GM19397 (cell line): ENCODE measurements around the gene GNB1.
"Not testable (repeated sequence)": the region's sequence is repeated elsewhere in the genome, so short reads cannot be mapped to it uniquely, and the experiment has no call there.

Source experiments
- ATAC-seq: cut with Tn5 transposase; IDR thresholded peaks from one replicate; pipeline ENCODE4 v1.9.1; 2021; ENCODE audit warnings: mild to moderate bottlenecking, moderate library complexity; ENCODE audit not compliant: unreplicated experiment

Gene GNB1

DNA sequence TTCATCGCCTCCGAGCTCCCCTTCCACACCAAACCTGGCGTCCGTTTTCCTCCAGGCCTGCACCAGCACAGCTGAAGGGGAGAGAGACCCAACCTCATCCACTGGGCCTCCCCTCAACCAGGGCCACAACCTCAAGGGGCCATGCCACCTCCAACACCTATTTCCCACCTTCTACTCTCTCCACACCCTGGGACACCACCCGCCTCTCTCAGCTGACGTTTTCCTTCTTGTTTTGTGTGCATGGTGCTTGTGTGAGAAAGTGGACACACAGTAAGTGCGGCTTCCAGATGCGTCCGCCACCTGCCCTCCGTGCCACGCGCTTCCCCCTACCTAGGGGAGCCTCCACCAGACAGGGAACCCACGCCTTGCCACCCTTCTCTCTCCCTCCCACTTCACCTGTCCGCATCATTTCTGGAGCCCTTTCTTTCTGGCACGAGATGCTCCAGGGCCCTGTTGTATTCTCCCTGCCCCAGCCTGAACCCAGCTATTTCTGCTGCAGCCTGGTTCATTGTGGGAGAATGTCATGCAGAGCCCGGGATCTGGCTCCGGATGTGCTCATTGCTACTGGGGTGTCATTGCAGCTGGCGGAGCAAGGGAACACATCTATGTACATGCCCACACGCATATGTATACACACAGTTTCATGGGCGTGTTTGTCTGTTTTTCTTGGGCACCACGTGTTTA lies 1.3 kb upstream of the GNB1 start:
- ATAC-seq: no peak

DNA sequence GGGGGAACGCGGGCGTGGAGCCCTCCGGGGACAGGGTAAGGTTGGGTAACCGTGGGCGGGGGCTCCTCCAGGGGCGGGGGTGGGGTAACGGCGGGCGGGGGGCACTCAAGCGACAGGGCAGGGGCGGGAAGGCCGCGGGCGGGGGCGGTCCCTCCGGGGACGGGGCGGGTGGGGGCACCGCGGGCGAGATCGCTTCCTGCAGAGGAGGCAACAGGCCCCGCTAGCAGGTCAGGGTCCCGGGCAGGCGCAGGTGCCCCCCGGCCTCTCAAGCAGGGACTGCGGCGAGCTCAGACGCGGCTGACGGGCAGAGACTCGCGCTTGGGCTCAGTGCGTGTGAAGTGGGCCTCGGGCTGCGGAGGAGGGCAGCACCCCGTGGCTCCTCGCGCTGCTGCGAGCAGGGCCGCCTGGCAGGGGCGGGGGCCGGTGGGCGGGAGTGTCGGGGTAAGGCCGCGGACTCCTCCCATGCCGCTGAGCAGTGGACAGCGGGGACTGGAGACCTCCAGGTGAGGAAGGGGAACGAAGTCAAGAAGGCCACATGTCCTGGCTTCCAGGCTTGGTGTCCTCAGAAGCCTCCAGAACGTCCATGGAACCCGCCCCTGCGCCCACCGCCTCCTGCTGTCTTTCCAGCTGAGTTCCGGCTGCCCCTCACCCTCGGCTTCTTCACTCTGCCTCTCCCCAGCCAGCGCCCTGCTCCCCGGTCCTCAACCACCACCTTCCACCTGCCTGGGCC lies 627 bp upstream of the GNB1 start:
- ATAC-seq: peak; percentile 2

DNA sequence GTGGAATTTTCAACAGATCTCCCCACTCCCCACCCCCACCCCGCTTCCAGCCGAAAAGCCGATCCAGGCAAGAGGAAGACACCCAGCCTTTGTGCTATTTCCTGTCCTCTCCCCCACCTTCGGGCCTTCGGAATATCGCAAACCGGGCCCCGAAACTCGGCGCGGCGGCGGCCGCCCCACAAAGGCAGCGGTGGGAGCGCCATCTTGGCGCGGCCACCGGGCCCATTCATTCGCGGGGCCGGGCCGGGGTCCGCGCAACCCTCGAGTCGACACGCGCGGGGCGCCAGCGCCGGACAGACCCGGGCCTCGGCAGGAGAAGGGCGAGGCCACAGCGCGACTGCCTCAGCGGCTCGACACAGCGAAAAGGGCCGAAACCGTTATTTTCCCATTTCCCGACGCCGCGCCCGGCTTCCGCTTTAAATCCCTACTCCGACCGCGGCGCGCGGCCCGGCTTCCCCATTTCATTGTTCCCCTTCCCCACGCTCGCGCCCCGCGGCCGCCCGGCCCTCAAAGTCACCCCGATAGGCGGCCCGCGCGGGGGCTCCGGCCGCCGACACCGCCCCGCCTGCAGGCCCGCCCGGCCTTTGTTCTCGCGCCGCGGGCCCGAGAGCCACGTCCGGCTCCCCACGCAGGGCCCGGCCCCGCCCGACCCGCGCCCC lies 911 bp downstream of the GNB1 start:
- peak; percentile 40 for ATAC-seq

DNA sequence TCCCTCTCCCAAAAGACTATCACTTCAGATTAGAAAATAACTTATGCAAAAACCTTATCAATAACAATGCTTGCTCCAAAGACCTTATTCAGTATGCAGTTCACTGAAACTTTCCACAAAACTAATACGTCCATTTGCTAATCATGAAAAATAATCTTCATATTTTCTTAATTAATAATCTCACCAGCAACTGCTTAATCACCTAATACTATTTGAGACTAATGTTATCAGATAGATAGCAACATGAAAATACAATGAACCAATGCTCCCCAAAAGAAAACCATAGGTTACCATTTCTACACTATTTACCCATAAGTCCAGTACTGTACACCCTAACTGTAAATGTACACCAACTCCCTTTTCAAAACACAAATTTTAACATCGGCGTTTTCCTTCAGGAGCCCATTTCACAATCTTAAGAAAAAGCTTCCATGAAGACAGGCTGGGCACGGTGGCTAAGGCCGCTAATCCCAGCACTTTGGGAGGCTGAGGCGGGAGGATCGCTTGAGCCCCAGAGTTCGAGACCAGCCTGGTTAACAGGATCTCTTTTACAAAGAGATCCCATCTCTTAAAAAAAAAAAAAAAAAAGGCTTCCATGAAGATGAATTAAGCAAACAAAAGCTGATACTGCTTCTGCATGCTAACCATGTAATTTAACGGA lies 1.7 kb downstream of the GNB1 start:
- ATAC-seq: no peak

DNA sequence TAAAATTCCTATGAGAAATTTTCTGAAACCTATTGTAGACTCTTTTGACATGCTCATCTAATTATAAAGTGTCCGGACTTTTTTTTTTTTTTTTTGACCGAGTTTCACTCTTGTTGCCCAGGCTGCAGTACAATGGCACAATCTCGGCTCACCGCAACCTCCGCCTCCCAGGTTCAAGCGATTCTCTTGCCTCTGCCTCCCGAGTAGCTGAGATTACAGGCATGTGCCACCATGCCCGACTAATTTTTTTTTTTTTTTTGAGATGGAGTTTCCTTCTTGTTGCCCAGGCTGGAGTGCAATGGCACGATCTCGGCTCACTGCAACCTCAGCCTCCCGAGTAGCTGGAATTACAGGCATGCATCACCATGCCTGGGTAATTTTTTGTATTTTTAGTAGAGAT lies 7.0 kb downstream of the GNB1 start:
- ATAC-seq: not testable (repeated sequence)

DNA sequence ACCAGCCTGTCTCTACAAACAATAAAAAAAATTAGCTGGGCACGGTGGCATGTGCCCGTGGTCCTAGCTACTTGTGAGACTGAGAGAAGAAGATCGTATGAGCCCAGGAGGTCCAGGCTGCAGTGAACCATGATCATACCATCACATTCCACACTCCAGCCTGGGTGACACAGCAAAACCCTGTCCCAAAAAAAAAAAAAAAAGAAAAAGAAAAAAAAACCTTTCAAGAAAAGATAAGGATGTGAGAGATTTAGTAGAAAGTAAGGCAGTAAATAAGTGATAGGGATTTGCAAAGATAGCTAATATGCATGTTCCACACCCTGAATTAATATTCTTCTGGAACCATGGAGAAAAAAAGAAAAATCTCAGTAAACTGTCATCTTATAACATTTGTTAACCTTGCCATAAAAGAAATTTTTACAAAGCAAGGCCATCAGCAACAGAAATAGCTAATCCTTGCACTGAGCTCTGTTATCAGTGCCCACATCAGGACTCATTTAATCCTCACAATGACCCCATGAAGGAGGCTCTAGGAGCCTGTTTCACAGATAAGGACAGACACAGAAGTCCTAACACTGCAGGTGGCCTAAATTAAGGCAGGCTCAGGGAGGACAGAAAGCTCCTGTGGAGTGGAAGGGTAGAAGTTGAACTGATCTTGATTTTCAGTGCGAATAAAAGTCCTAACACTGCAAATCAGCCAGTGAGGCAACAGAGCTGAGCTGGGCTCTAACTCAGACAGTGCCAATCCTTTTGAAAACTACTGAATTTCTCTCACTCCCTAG lies 7.6 kb downstream of the GNB1 start:
- no peak for ATAC-seq

DNA sequence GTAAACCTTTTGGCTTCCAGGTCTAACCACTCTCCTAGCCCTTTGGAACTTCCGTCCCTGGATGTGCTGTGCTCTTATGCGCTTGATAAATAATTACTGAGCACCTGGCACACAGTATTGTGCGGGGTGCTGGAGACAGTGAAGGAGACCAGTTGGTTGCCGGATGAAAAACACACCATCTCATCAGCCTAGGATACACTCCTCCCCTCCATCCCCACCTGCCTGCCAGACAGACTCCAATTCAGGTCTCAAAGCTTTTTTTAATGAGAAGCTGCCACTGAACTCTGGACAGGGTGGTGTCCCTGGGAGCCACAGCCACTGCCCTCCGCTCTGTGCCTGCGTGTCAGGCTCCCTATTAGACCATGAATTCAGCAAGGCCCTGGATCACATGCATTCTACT lies 9.2 kb downstream of the GNB1 start:
- ATAC-seq: no peak

DNA sequence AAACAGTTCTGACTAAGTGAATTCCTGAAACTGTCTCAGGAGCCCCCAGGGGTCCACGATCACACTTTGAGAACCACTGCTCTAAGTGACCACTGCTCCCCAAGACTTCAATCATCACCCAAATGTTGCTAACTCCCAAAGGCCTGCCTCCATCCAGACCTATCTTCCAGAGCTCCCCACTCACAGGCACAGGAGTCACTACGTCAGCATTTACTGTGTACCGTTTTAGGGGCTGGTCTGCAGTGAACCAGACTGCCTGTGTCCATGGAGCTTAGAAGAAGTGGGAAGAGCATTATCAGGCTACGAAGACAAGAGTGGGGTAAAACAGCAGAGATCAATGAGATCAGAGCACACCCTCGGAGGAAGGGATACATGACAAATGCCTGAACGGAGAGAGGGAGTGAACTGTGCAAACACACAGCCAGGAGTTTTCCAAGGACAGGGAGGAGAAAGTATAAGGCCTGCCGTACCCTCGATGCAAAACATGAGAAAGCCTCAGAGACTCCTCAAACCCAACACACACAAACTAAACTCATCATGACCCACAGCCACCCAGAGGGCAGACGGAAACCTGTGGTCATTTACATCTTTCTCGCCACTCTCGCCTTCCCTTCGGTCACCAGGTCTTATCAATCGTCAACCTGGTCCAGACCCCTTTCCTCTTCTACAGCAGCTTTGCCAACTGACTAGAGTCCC lies 10.1 kb downstream of the GNB1 start:
- ATAC-seq: no peak

DNA sequence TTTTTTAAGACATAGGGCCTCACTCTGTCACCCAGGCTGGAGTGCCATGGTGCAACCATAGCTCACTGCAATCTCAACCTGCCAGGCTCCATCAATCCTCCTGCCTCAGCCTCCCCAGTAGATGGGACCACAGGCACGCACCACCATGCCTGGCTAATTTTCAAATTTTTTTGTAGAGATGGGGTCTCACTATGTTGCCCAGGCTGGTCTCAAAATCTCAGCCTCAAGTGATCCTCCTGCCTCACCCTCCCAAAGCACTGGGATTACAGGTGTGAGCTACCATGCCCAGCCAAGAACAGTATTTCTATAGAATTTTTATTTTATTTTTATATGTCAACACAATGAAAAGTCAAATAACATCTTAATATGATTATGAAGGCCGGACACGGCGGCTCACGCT lies 10.9 kb downstream of the GNB1 start:
- ATAC-seq: no peak

DNA sequence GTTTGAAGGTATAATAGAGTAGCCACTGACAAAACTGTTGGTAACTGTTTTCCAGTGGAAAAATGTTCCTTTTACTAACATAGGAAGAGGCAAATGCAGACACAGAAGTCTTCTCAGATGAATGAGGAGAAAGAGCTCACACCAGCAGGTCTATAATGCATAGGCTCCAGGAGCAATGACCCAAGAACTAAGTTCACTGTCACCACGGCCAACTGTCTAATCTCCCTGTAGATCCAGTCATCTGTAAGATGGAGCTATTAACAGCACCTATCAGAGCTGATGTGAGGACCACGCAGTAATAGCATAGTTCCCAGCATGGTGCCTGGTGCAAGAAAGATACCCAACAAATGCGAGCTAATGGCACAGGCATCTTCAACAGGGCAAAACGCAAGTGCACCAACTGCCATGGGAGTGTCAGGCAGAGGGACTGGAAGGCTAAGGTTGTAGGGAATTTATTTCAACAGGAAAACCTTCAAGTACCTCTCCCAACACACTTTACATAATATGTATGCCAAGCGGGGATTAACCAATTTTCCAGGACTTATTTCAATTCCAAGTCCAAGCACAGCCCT lies 12.9 kb downstream of the GNB1 start:
- ATAC-seq: no peak

DNA sequence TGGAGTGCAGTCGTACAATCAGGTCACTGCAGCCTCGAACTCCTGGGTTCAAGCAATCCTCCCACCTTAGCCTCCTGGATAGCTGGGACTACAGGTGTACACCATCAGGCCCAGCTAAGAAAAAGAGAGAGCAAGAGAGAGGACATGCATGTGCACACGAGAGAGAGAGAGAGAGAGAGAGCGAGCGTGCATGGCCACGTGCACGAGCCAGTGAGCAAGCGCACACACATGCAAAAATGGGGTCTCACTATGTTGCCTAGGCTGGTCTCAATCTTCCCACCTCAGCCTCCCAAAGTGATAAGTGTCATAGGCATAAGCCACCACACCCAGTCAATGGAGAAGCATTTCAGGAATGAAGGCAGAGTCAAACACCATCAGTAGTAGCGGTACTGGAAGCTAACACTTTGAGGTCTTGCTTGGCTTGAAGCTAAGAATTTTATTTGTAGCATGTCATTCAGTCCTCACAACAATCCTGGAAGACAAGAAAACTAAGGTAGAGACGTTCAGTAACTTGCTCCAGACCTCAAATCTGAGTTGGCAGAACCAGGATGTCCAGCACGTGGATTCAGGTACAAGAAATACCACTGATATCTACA lies 14.5 kb downstream of the GNB1 start:
- no peak for ATAC-seq

DNA sequence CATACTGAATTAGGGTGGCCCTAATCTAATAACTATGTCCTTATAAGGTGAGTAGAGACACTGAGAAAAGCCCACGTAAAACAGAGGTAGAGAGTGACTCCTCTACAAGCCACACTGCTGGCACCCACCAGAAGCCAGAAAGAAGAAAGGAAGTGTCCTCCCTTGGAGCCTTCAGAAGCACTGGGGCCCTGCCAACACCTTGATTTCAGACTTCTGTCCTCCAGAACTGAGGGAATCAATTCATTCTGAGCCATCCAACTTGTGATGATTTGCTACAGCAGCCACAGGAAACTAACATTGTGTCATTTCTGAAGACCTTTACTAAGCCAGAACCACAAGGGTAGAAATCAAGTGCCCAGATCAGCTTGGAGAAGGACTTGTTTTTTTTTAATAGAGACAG lies 15.0 kb downstream of the GNB1 start:
- ATAC-seq: no peak

DNA sequence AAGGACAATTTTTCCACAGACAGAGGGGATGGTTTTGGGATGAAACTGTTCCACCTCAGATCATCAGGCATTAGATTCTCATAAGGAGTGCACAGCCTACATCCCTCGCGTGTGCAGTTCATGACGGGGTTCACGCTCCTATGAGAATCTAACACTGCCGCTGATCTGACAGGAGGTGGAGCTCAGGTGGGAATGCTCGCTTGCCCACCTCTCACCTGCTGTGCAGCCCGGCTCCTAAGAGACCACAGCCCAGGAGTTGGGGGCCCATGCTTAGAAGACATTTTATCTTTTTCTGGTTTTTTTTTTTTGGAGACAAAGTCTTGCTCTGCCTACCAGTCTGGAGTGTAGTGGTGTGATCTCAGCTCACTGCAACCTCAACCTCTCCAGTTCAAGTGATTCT lies 16.0 kb downstream of the GNB1 start:
- ATAC-seq: no peak

DNA sequence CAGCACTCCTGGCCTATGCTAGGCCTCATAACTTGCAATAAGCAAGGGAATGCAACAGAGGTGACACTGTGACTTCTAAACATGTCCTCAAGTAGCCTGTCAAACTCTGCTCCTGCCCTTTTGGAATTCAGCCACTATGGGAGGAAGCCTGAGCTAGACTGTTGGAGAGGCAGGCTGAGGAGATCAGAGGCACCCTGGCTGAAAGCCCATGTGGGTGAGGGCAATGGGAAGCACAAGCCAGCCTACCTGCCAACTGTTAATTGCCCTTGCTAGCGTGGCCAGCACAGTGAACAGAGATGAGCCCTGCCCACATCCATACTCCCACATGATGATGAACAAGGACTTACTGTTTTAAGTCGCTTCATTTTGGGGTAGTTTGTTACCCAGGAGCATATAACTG lies 17.7 kb downstream of the GNB1 start:
- no peak for ATAC-seq

DNA sequence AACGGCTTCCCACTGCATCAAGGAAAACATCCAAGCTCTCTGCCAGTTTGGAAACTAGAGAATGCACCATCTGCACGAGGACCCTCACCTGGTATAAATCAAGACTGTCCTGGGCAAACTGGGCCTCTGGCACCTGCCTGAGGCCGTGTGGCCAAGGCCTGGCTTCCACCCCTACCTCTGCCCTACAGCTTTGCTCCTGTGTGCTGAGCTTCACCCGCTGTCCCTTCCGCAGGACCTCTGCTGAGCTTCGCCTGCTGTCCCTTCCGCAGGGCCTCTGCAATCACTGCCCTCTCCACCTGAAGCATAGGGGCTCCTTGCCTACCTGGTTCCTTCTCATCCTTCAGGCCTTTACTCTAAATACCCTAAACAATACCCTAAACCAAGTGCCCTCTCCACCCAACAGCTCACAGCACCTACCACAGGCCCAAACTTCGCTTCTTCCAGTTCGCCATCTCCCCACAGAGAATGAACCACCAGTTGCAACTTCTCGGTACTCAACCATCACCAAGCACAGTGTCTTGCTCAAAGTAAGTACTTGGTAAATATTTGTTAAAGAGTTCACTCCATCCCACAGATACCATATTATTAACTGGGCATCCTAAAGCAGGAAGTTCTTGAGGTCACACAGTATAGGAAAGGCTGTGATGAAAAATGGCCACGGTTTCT lies 18.4 kb downstream of the GNB1 start:
- no peak for ATAC-seq

DNA sequence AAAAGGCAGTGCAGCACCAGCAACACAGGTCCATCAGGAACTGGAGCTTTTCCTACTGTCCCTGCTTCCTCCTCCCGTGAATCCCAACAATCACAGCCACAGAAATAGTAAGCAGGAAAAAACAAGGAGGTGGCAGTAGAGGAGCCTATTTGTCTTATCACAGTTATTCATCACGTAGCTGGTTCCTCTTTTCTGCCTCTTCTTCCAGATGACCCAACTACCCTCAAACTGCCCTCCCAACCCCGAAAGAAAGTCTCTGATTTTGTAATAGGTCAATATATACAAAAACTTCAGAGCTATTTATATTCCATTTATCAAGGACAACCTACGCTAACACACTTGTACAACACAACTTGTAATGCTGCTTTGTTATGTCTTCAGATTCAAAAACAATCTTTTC lies 21.4 kb downstream of the GNB1 start:
- ATAC-seq: no peak

DNA sequence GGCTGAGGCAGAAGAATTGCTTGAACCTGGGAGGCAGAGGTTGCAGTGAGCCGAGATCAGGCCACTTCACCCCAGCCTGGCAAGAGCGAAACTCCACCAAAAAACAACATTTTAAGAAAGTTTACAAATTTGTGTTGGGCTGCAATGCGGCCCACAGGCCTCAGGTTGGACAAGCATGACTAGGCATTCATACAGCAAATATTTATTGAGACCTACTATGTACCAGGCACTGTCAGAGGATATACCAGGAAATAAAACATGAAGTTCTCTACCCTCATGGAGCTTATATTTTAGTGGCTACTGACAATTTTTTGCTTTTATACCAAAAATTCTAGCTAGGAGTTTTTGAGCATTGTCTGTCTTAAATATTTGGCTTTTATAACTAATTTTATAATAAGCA lies 23.7 kb downstream of the GNB1 start:
- no peak for ATAC-seq

DNA sequence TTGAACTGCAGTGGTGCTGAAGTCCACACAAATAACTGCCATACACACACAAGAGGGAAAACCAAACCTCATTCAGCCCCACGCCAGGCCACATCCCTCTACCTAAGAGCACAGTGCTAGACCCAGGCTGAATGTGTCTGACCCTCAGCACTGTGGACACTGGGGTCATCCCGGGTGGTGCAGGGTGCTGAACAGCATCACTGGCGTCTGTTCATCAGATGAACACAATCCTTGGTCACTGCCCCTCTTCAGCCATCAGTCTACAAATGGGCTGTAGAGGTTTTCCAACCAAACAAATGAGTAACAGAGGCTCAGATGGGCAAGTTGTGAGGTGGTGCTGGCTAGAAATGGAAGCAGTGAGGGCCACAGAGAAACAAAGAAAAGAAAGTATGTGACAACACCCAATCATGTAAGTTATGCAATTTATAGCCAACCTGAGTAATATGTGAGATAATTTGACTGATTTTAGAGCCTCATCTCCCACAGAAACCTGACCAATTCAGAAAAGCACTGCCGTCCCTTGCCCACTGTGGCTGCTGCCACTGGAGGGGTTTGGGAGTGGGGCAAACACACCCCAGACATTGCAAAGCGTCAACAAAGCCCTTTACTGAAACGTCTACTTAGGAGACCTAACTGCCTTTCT lies 27.9 kb downstream of the GNB1 start:
- ATAC-seq: no peak
